ENCODE data around the gene VPREB1.
"Not testable (repeated sequence)": the region's sequence is repeated elsewhere in the genome, so short reads cannot be mapped to it uniquely, and the experiment has no call there.

VPREB1 gene

GRCh38 chr22:22244316-22245250, at the start of gene VPREB1:
Gene VPREB1 (plus strand): TSS chr22:22244786. CDS start chr22:22244814, 28 bp downstream.
- no peak for DNase-seq

GRCh38 chr22:22194931-22195264, 49.7 kb upstream of the VPREB1 start:
- no peak for DNase-seq

GRCh38 chr22:22195265-22196017, 49.1 kb upstream of the VPREB1 start:
- DNase-seq: peak; percentile 82

GRCh38 chr22:22196018-22196533, 48.5 kb upstream of the VPREB1 start:
- DNase-seq: no peak

- no peak for DNase-seq
These were observed 47.6 kb upstream of the VPREB1 start for GRCh38 chr22:22196833-22197477.

GRCh38 chr22:22197993-22198402, 46.6 kb upstream of the VPREB1 start:
- no peak for DNase-seq

- DNase-seq: no peak
These were observed 45.8 kb upstream of the VPREB1 start for GRCh38 chr22:22198751-22199150.

- no peak for DNase-seq
These were observed 45.0 kb upstream of the VPREB1 start for GRCh38 chr22:22199634-22200033.

GRCh38 chr22:22200569-22201184, 43.9 kb upstream of the VPREB1 start:
- no peak for DNase-seq

- DNase-seq: no peak
These were observed 43.2 kb upstream of the VPREB1 start for GRCh38 chr22:22201185-22201929.

GRCh38 chr22:22201930-22202343, 42.6 kb upstream of the VPREB1 start:
- no peak for DNase-seq

GRCh38 chr22:22203048-22203971, 41.3 kb upstream of the VPREB1 start:
- DNase-seq: no peak

- DNase-seq: peak; percentile 83
These were observed 36.6 kb upstream of the VPREB1 start for GRCh38 chr22:22207845-22208564.

- no peak for DNase-seq
These were observed 35.9 kb upstream of the VPREB1 start for GRCh38 chr22:22208652-22209051.

GRCh38 chr22:22209080-22209640, 35.4 kb upstream of the VPREB1 start:
- not testable (repeated sequence) for DNase-seq

GRCh38 chr22:22210375-22210774, 34.2 kb upstream of the VPREB1 start:
- peak; percentile 81 for DNase-seq

- DNase-seq: peak; percentile 15
These were observed 33.4 kb upstream of the VPREB1 start for GRCh38 chr22:22210889-22211833.

GRCh38 chr22:22213231-22213630, 31.4 kb upstream of the VPREB1 start:
- DNase-seq: no peak

Measured in stimulated activated CD4-positive, alpha-beta T cell treated with anti-CD3 and anti-CD28 coated beads, Interleukin-1b, Interleukin-23, amount 100 ng/mL, for 48 hours (primary cell).